HG03575 (cell line): ENCODE data around the gene CBFA2T3.

ENCODE experiments used
- ATAC-seq: cut with Tn5 transposase; IDR thresholded peaks from one replicate; pipeline ENCODE4 v1.9.1; 2021; ENCODE audit not compliant: unreplicated experiment, insufficient number of reproducible peaks, low FRiP score; ENCODE audit errors: extremely low read depth

Gene CBFA2T3

DNA sequence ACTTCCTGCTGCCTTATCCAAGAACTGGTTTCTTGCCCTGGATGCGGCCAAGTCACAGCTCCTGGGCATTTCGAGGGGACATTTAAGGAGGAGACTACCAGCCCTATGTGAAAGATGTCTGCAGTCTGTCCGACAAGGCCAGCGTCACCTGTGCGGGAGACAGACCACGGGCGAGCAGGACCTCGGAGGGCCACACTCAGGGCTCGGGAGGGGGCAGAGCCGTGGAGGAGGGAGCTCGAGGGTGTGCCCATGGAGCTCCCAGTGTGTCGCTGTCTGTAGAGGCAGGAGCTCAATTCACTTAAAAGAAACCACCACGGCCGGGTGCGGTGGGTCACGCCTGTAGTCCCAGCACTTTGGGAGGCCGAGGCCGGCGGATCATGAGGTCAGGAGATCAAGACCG is 33.3 kb downstream of the CBFA2T3 start:
- no peak for ATAC-seq

DNA sequence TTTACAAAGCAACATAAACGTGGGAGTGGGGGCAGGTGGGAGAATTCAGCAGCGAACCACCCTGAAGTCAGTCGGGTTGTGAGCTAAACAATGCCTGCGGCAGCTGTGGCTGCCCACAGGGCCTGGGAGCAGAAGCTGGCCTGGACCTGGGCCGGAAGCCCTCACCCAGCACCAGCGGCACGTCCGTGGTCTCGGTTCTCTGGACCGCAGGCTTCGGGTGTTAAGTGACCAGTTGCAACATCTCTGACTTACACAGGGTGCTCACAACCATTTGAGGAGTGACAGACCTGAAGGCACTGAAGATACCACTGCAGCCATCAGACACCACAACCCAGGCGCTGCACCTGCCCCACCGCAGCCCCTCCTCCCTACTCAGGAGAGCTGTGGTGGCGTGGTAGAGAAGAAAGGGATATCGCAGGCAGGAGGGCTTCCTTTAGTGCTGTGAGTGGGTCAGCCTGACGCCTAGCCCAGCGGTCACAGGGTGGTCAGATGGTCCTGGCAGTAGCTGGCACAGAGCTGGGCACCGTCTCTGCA is 33.8 kb downstream of the CBFA2T3 start:
- ATAC-seq = no peak

DNA sequence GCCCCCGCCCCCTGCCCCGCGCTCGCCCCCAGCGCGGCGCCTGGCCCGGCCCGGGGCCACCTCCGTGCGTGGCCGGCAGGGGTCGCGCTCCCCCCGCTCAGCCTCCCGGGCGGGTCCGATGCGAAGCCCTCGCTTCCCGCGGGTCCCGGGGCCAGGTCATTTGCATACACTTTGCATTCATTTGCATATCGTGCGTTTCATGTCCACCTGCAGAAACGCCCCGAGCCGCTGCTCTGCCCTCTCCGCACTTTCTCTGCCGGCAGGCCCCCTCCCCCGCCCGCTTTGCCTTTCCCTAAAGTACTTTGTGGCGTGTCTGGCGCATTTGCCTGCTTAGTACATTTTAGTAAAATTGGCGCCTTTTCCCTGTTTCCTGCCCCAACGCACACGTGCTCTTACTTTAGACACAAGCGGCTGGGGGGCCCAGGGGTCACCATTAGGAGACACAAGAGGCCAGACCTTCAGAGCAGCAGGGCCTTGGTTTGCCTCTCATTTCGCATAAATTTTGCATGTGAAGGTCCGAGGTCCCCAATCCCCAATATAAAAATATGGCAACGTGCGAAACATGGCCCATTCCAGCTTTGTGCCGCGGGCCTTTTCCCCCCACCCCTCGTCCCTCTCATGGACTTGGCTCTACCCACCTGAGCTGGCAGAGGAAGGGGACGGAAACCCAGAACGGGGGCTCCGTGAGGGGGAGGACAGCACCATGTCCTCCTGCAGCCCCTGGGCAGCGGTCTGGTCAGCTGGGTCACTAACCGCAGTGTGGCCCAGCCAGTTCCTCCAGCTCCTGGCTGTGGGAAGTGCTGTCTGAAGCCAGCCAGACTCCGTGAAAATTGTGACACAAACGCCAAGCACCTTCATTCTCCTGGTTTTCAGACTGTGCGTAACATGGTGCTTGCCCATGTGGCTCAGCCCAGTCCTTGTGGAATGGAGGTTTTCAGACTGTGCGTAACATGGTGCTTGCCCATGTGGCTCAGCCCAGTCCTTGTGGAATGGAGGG is 34.8 kb downstream of the CBFA2T3 start:
- no peak for ATAC-seq

DNA sequence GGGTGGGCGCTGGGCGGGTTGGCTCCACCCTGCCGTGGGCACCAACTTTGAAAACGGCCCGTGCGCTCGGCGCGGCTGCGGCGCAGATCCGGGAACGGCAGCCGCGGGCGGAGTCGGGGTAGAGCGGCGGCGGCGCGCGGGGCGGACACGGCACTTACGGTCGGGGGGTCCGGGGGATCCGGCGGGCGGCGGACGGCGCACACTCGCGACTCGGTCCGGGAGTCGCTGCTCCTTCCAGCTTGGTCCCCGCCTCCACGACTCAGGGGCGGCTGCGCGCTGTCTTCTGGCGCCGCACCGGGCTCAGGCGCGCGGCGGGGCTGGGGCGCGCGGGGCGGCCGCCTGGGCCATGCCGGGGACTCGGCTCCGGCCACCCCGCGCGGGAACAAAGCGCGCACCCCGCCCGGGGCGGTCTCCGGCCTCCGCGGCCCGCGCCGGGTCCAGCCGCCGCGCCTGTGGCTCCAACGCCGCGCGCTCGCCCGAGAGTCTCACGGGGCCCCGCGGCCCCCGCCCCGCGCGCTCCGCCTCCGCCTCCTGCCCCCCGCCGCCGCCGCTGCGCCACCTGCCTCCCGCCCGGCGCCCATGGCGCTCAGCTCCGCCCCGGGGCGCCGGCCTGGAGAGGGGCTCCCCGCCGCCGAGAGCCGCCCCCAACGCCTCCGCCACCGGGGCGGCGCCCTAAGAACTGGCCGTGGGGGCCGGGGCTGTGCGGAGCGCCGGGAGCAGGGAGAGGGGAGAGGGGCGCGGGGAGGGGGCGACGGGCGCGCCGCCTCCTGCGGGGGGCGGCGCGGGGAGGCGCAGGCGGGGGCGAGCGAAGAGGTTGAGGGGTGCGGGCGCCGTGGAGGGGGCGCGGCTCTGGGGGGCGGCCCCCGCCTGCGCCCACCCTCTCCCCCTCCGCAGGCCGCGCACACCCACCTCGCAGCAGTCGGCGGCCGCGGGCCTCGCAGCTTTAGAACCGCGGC is 35.9 kb downstream of the CBFA2T3 start:
- ATAC-seq = no peak

DNA sequence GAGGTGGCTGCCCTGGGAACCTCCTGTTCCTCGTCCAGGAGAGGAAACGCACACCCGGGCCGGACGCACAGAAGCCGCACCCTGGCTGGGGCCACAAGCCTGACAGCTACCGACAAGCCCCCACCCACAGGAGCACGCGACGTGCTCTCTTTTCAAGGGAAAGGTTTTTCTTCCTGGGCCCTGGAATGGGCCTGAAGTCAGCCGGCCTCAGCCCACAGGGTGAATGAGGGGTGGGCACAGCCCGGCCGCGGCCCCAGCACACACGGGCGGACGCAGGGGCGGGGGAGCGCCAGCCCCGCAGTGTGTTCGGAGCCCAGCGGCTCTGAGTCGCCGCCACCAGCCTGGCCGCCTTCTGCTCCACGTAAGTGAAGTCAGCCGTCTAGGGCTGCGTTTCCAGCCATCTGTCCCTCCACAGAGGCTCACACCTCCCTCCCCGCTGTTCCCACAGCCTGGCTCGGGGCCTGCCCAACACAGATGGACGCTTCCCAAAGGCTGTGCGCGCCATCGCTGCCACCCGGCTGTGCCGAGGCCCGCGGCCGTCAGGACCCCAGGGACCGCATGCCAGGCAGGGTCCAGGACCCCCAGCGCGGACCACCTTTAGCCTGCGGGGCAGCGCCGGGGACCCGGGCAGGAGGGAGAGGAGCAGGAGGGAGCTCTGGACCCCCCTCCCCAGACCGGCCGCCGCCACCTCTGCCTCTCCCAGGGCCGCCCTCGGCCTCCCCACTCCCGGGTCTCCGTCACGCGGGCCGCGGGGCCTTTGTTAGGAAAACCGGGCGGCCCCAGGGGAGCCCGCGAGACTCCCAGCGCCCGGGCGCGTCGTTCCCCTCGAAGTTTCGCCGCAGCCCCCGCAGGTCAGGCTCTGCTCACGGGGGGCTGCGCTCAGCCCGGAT is 36.8 kb downstream of the CBFA2T3 start:
- no peak for ATAC-seq

DNA sequence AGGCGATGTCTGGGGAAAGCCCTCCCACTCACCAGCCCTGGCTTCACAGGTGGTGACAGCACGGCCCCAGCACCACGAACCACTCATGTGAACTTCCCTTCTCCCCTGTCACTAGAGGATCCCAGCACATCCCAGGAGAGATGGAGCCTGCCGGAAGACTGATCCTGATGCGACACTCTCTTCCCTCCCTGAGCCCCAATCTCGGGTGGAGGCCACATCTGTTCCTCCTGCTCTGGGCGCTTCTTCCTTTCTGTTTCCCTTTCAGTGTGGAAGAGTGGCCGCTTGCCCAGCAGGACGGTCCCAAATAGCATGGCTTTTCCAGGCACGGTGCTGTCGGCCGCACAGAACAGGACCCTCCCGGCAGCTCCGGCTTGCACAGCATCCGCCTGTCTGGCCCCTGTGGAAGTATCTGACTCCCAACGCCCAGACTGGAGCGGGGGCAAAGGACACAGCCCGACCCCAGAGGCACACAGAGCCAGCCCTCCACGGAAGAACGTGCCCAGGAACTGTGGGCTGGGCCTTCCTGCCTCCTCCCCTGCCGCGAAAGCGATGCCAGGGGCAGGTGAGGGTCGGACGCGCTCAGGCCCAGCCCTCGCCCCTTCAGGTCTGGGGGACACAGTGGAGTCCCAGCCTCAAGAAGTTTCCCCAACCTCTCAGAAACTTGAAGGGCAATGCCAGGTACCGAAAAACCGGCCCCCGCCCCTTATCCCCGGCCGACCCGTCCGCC is 37.6 kb downstream of the CBFA2T3 start:
- no peak for ATAC-seq

DNA sequence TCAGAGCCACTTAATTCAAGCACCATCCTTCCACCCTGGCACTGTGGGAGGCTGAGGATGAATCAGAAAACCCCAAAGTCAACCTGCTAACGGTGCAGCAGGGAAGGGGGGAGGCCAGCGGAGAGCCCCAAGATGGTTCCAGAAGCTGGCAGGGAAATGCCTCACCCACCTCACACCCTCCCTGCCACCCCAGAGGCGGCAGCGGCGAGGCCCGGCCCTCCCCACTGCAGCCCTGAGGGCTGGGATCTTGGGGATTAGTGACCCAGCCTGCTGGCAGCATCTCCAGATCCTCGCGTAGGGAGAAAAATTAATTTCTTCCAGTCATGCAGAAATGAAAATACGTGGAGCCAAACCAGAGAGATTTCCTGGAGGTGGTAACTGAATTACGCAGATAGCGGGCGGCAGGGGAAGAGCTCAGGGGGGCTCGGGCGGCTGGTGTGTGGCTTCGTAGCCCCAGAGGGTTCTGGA is 38.2 kb downstream of the CBFA2T3 start:
- ATAC-seq = no peak

DNA sequence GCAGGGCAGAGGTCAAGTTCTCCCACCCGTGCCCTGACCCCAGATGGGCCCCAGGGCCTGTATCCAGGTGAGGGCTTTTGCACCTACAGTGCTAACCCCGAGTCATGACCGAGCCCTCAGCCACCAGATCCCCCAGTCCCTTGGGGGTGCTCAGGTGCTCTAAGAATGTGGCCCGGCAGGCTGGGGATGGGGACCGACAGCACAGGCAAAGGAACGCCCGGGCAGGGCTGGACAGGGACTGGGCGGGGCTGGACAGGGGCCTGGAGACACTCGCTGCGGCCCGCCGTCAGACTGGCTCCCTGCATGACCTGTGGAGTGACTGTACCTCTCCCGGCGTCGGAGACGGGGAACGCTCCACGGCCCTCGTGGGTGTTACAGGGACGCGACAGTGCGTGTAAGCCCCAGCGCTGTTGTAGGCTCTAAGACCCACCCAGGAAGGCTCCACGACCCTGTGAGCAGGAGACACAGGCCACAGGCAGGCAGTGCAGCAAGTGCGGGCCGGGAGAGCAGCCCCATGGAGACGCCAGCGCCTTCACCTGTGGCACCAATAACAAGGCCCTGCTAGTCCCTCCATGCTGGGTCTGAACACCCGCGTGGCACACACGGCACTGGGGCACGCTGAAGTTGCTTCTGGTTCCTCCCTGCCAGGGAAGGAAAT is 38.8 kb downstream of the CBFA2T3 start:
- no peak for ATAC-seq

DNA sequence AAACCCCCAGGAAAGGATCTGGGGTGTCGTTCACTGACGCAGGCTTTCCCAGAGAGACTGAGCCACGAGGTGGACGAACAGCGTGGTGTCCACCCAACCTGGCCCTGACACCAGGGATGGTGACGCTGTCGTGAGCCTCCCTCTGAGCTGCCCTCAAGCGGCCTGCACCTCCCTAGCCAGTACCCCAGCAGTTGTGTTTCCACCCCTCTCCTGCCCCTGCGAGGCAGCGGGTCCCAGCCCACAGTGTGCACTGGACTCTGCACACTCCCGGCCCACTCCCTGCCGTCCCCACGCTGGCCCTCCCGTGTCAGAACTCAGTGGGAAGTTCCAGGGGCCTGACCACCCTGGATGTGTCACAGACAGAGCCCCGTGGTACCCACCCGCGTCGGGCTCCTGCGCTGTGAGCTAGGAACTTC is 39.8 kb downstream of the CBFA2T3 start:
- no peak for ATAC-seq

DNA sequence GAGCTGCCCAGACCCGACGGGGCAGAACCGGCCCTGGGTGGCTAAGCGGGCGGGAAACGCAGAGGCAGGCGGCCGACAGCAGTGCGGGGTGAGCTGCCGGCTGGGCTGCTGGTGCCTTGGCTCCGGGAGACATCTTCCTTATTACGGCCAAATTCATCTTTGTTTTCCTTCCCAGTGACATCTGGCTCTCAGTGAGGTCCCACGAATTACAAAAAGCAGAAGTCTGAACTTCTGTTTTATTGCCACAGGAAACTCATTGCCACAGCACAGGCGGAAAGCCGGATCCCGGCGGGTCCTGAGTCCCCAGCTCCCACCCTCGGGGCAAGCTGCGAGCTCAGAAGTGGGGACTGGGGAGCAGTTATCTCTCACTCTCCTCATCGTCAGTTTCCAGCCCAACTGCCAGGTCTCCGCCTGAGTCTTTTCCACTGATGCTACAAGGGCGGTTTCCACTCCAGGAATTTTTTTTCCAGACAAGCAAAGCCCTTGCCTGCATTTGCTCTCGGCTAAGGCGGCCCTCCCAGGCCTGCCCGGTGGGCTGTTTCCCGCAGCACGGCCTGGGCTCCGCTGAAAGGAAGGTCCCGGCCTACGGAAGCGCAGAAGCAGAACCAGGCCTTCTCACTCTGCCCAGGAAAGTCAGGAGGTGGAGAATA is 40.3 kb downstream of the CBFA2T3 start:
- no peak for ATAC-seq

DNA sequence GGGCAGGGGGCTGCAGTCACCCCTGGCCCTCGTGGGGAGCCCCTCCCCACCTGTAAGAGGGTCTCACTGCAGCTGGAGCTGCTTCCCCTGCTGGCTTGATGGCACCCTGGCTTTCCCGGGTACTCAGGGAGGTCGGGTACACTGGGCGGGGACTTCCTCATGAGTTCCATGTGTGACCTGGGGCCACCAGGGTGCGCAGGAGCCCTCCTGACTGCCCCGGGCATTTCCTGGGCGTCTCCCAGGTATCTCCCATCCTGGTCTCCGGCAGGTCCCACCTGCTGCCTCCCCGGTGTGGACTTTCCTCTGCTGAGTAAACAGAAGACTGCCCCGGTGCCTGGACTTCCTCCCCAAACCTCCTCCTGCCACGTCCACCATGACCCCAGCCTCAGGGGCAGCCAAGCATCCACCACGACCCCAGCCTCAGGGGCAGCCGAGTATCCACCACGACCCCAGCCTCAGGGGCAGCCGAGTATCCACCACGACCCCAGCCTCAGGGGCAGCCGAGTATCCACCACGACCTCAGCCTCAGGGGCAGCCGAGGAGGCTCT is 40.9 kb downstream of the CBFA2T3 start:
- ATAC-seq = no peak

DNA sequence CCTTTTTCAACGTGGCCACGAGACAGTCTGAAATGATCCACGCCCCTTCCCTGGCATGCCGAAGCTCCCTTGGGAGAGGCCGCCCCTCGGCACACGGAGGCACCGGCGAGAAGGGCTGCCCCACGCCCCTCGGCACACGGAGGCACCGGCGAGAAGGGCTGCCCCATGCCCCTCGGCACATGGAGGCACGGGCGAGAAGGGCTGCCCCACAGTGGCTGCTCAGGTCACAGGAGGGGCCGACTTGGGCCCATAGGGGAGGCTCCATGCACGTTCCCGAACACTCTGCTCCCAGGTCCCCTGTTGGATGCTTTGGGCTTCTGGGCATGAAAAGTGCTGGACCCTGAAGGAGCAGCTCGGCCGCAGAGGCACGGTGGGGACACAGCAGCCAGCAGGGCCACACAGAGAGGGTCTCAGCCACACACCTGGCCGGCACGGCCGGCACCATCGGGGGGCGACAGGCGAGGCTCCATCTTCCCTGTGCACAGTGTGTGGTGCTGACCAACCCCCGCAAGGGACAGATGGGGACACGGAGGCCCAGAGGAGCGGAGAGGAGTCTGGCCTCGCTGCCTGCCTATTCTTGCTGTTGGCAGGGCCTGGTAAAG is 42.8 kb downstream of the CBFA2T3 start:
- no peak for ATAC-seq

DNA sequence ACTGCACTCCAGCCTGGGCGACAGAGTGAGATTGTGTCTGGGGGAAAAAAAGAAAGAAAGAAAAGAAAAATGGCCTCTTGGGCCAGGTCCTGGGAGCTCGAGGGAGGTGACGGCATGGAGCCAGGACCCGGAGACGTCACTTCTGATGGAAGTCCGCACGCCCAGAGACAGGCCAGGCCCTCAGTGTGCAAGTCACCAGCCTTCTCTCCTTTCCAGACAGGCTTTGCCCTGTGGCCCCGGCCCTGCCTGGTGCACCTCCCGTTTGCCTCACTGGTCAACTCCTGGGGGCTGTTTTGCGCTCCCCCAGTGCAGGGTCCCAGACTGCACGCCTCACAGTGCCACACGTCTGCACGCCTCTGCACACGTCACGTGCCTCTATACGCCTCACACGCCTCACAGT is 44.1 kb downstream of the CBFA2T3 start:
- no peak for ATAC-seq

DNA sequence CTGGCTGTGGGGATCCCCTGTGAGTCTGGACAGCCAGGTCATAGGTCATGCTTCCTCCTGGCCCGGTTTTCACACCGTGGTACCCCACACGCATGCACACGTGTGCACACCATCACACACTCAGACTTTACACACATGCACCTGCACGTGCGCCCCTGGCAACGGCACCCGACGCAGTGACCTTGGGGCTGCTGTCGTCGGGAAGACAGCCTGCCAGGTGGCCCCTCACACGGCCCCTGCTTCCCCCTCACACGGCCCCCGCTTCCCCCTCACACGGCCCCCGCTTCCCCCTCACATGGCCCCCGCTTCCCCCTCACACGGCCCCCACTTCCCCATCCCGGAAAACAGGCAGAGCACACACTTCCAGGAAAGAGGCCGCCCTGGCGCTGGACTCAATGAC is 45.1 kb downstream of the CBFA2T3 start:
- no peak for ATAC-seq

DNA sequence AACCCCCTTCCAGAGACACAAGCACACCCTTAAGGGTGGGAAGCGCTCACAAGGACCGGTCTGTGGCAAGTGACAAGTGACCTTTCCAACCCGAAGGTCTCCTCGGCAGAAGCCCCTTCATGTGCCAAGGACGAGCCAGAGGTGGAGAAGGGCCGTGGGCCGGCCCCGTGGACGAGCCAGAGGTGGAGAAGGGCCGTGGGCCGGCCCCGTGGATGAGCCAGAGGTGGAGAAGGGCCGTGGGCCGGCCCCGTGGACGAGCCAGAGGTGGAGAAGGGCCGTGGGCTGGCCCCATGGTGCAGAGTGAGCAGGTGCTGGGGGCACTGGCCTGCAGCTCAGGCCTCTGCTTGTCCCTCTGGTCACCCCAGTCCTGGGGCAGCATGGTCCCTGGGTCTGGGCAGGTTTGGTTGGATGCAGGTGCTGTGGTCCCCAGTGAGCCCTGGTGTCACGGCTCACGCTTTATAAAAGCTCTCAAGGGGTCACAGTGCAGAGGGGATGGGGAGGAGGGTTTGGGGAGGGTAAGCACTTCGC is 45.6 kb downstream of the CBFA2T3 start:
- ATAC-seq = no peak

DNA sequence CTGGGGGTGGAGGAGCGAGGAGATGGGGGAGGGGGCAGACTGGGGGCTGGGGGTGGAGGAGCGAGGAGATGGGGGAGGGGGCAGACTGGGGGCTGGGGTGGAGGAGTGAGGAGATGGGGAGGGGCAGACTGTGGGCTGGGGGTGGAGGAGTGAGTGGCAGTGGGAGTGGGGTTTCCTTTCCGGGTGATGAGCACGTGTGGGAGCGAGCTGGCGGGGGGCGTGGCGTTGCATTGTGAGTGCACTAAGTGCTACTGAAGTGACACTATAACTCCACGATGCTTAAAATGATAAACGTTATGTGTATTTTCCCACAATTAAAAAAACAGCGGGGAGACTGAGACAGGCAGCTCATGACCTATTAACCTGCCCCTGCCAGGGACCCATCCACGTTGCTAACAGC is 46.3 kb downstream of the CBFA2T3 start:
- ATAC-seq = no peak
